ENCODE measurements around the gene SYT14. TPM values are rescaled to one million over a fixed set of nuclear protein-coding genes. Genes with fewer than 3 reads are reported as not detected.
"Not testable (repeated sequence)": the region's sequence is repeated elsewhere in the genome, so short reads cannot be mapped to it uniquely, and the experiment has no call there.

SYT14 gene
- polyA plus RNA-seq, 2 of the 4 experiments (the other 2 are of a cell fraction) = 0.01 to 0.06 TPM

- Histone ChIP-seq H3K9me3 (no peaks in the 10 kb centered on the region), H3K27ac (no peak overlapping the region), H3K4me3 (no peak overlapping the region), H3K4me1 (peaks cover 4% of the 10 kb centered on the region; the same call in 1 of the 3 replicates), H3K4me2 (no peak overlapping the region)
- WGBS (ENCODE audit: missing lambda C conversion rate) = 34% methylated on average over 4 of the region's 4 CpGs
- DNase-seq (ENCODE audit: low read depth in 1 of 2, low spot score in 1 of 2) (no peak), ATAC-seq (no peak), FAIRE-seq (no peak)
- TF ChIP-seq MAFK (IDR thresholded peaks at IDR 0.05; ENCODE audit: partially characterized antibody) (no peak), RAD21 (conservative IDR thresholded peaks at IDR 0.05 in 1 of 2, IDR thresholded peaks at IDR 0.05 in 1 of 2) (no peak), BHLHE40 (IDR thresholded peaks at IDR 0.05; ENCODE audit: low read depth, low read length) (no peak), TP53 (CRISPR knock-in tag; IDR thresholded peaks at IDR 0.05) (no peak), EHF (CRISPR knock-in tag; IDR thresholded peaks at IDR 0.05) (no peak), PBX3 (IDR thresholded peaks at IDR 0.05) (no peak), KDM1A (IDR thresholded peaks at IDR 0.05; ENCODE audit: low read depth) (no peak), ESRRA (IDR thresholded peaks at IDR 0.05; ENCODE audit: borderline replicate concordance, low read length) (no peak), JUN (IDR thresholded peaks at IDR 0.05) (no peak), POLR2AphosphoS2 (conservative IDR thresholded peaks at IDR 0.05; ENCODE audit: low read length) (no peak), SREBF2 (IDR thresholded peaks at IDR 0.05) (no peak), NR3C1 (IDR thresholded peaks at IDR 0.05) (no peak), CBX8 (IDR thresholded peaks at IDR 0.05) (no peak), FOXS1 (CRISPR knock-in tag; IDR thresholded peaks at IDR 0.05) (no peak), CHD2 (IDR thresholded peaks at IDR 0.05; ENCODE audit: low read length, partially characterized antibody) (no peak)
- CTCF ChIA-PET = interaction anchor here (0.7 to 3.0 kb wide), 3 partner anchors 20 to 93 kb away, joined by 3 to 10 read pairs (median 3); no protein-coding TSS in a partner anchor
- POLR2A ChIA-PET = no interaction called here
Observed at GRCh38 chr1:209896346-209896745, 41.7 kb upstream of the SYT14 start.

- DNase-seq (ENCODE audit: low read depth in 1 of 2, low spot score in 1 of 2); ATAC-seq; H3K4me1 ChIP-seq; H3K27ac ChIP-seq; FAIRE-seq; POLR2A ChIA-PET; H3K4me2 ChIP-seq; CTCF ChIA-PET; H3K4me3 ChIP-seq; H3K9me3 ChIP-seq: not testable (repeated sequence)
- 68% methylated on average over 6 of the region's 6 CpGs for WGBS (ENCODE audit: missing lambda C conversion rate)
Observed at GRCh38 chr1:209898271-209898670, 39.7 kb upstream of the SYT14 start.

- FAIRE-seq; H3K4me3 ChIP-seq; H3K9me3 ChIP-seq; CTCF ChIA-PET; H3K4me2 ChIP-seq; H3K4me1 ChIP-seq; POLR2A ChIA-PET; DNase-seq (ENCODE audit: low read depth in 1 of 2, low spot score in 1 of 2); H3K27ac ChIP-seq; ATAC-seq: not testable (repeated sequence)
- 64% methylated on average over 9 of the region's 21 CpGs for WGBS (ENCODE audit: missing lambda C conversion rate)
Observed at GRCh38 chr1:209898851-209899250, 39.2 kb upstream of the SYT14 start.

- H3K27ac ChIP-seq = no peak overlapping the region
- peak in 1 of 2 experiments; percentile 31 for DNase-seq (ENCODE audit: low read depth in 1 of 2, low spot score in 1 of 2)
- ChIA-PET CTCF (interaction anchor here (0.6 to 1.7 kb wide), 2 partner anchors 13 to 40 kb away, joined by 3 to 4 read pairs; no protein-coding TSS in a partner anchor), POLR2A (no interaction called here)
- H3K4me3 ChIP-seq = no peak overlapping the region
- peak; percentile 66 to 77; a peak in 5 of 6 replicates for ATAC-seq
- FAIRE-seq = no peak
- peaks cover 4% of the 10 kb centered on the region; the same call in 1 of the 3 replicates for H3K4me1 ChIP-seq
- no peak overlapping the region for H3K4me2 ChIP-seq
- no peaks in the 10 kb centered on the region for H3K9me3 ChIP-seq
- WGBS (ENCODE audit: missing lambda C conversion rate) = 31% methylated on average over 3 of the region's 3 CpGs
- TF ChIP-seq RAD21 (conservative IDR thresholded peaks at IDR 0.05 in 1 of 2, IDR thresholded peaks at IDR 0.05 in 1 of 2) (0 out of 5 replicates have a peak, but pooled peaks of 1 of the 2 experiments have one; percentile 21), CTCF (IDR thresholded peaks at IDR 0.05) (0 out of 3 replicates have a peak, but pooled peaks have one; percentile 8), CEBPB (IDR thresholded peaks at IDR 0.05) (no peak)
Observed at GRCh38 chr1:209899948-209900347, 38.1 kb upstream of the SYT14 start.
